GM12864 (cell line): ENCODE measurements around the gene SRP72.

Source experiments
- DNase-seq: peaks from one replicate; pipeline ENCODE4 v3.0.0-alpha.2; 2011; ENCODE audit warnings: low read depth
- H3K4me3 ChIP-seq: 2 replicates; pipeline ENCODE4 v1.5.1; 2011; ENCODE audit warnings: mild to moderate bottlenecking, low read depth, low read length, control low read depth
- CTCF ChIP-seq: IDR thresholded peaks from 2 replicates; pipeline ENCODE4 v1.5.1; 2011; ENCODE audit warnings: low read depth, mild to moderate bottlenecking, moderate library complexity, low read length, control low read depth, inconsistent platforms; ENCODE audit errors: missing control alignments

Gene SRP72

GRCh38 chr4:56467284-56468096 is at the start of gene SRP72:
SRP72 (plus strand) TSS chr4:56467617; CDS start chr4:56467636, 19 bp downstream.
- DNase-seq: peak; percentile 58
- peak within 1 kb of the TSS; percentile 90 for H3K4me3 ChIP-seq
- TF ChIP-seq CTCF: no peak

DNA sequence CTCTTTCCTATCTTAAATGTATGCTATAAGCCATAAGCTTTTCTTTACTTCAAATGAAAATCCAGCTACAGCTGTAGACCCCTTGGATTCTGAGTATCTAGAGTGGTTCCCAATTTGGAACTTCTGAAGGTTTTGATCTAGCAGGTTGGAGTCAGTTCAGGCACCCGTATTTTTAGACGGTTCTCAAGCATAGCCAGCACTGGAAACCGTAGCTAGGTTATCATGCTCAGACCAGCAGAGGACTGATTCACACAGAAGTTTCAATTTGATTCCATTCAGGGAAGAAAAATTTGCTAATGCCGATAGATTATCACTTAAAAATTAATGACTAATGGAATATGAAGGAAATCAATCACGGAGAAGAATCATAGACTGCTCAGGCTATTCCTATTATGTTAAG is 43.2 kb upstream of the SRP72 start:
- H3K4me3 ChIP-seq: no peak overlapping the region
- TF ChIP-seq CTCF: no peak
- DNase-seq: no peak

GRCh38 chr4:56424697-56425514 is 42.5 kb upstream of the SRP72 start:
- peak; percentile 57 for TF ChIP-seq CTCF
- no peak overlapping the region for H3K4me3 ChIP-seq
- DNase-seq: no peak

DNA sequence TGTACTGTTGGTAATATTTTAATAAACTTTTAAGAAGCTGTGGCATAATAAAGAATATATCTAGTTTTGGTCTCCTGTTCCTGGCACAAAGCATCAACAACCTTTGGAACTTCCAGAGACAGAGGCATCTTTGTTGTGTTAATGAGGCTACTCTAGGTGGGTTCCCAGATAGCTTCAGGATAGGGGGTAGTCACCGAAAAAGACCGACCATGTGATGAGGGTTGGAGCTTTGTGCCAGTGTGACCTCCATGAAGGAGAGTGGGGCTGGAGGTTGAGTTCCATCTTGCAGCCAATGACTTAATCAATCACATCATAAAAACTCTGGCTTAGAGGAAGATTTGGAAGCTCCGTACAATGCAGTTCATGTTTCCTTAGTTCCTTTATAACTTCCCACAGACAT is 41.9 kb upstream of the SRP72 start:
- DNase-seq: no peak
- TF ChIP-seq CTCF: peak; percentile 4
- H3K4me3 ChIP-seq: no peak overlapping the region

DNA sequence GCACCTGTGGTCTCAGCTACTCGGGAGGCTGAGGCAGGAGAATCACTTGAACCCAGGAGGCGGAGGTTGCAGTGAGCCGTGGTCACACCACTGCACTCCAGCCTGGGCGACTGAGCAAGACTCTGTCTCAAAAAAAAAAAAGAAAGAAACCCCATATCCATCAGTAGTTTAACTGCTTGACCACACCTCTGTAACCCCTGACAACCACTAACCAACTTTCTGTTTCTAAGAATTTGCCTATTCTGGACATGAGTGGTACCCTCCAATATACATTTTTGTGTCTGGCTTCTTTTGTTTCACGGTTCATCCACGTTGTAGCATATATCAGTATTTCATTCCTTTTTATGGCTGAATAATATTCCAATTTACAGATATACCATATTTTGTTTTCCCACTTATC is 41.1 kb upstream of the SRP72 start:
- peak; percentile 49 for DNase-seq
- TF ChIP-seq CTCF: no peak

GRCh38 chr4:56427179-56427578 is 40.2 kb upstream of the SRP72 start:
- TF ChIP-seq CTCF: no peak
- H3K4me3 ChIP-seq: no peak overlapping the region

More for the DNA sequence above, 41.1 kb upstream of the SRP72 start:
- H3K4me3 ChIP-seq: no peak overlapping the region

DNA sequence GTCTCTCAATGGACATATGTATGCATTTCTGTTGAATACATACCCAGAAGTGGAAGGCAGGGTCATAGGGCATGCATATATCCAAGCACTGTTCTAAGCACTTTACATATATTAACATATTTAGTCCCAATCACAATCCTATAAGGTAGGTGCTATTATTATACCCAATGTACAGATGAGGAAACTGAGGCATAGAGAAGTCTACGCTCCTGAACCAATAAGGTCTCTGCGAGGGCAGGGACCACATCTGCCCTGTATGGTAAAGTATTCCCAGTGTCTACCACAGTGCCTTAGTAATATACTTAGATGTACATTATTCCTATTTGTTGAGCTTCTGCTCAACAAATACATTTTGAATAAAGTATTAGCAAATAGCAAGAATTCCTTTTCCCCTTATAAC is 37.2 kb upstream of the SRP72 start:
- H3K4me3 ChIP-seq: no peak overlapping the region
- no peak for DNase-seq
- no peak for TF ChIP-seq CTCF

More at GRCh38 chr4:56427179-56427578, 40.2 kb upstream of the SRP72 start:
- DNase-seq: no peak
